SK-N-SH (cell line): Measurements from ENCODE around the gene RASAL3.

Experiments
- CHD2 ChIP-seq: fragments of 150-350 bp; IDR thresholded peaks from 2 replicates; pipeline ENCODE4 v1.6.1; 2018; ENCODE audit warnings: low read length; ENCODE audit not compliant: partially characterized antibody
- EP300 ChIP-seq, 2 experiments: IDR thresholded peaks; 2 replicates each; pipeline versions ENCODE4 v1.4.0 to v1.6.1; 2012; ENCODE audit warnings: borderline replicate concordance in 1 of 2, low read depth in 1 of 2, low read length in 1 of 2
- FOXM1 ChIP-seq: IDR thresholded peaks from 2 replicates; pipeline ENCODE4 v1.4.0; 2012; ENCODE audit warnings: low read depth, mild to moderate bottlenecking
- GABPA ChIP-seq: IDR thresholded peaks from 2 replicates; pipeline ENCODE4 v1.4.0; 2012; ENCODE audit warnings: low read depth, mild to moderate bottlenecking
- RFX5 ChIP-seq: IDR thresholded peaks from 2 replicates; pipeline ENCODE4 v1.6.1; 2012; ENCODE audit warnings: mild to moderate bottlenecking, improper control_type of control experiment, low read length
- TAF1 ChIP-seq: IDR thresholded peaks from 2 replicates; pipeline ENCODE4 v1.6.1; 2012; ENCODE audit warnings: low read depth, mild to moderate bottlenecking, low read length, moderate library complexity, borderline replicate concordance
- TEAD4 ChIP-seq: IDR thresholded peaks from 2 replicates; pipeline ENCODE4 v1.4.0; 2012; ENCODE audit warnings: mild to moderate bottlenecking, borderline replicate concordance; ENCODE audit not compliant: insufficient read depth
- TF ChIP-seq, protein P1 (sequence below): fragments of 200-600 bp; sonication (generic); IDR thresholded peaks from 2 replicates; pipeline ENCODE4 v1.6.1; 2017; ENCODE audit warnings: antibody characterized with exemption, mild to moderate bottlenecking, moderate library complexity
- TF ChIP-seq, protein P2 (sequence below): fragments of 150-350 bp; IDR thresholded peaks from 2 replicates; pipeline ENCODE4 v1.6.1; 2016; ENCODE audit warnings: mild to moderate bottlenecking, low read depth, low read length
- TF ChIP-seq, protein P3 (sequence below): IDR thresholded peaks from 2 replicates; pipeline ENCODE4 v1.4.0; 2012; ENCODE audit warnings: low read depth

DNA sequence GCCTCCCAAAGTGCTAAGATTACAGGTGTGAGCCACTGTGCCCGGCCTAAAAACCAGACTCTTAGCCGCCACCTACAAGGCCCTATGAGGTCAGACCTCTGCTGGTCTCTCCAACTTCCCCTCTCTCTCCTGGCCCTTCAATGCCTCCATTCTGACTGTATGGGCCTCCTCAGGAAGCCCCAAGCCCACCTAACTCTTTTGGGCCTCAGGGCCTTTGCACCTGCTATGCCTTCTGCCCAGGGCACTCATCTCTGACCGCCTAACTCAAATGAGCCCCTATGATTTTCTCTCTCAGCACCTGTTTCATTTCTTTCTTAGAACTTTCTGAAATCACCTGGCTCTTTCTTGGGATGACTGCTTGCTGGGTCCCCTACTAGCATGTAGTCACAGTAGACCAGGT, 21.0 kb downstream of the RASAL3 start:
- TF ChIP-seq, protein P1, sequence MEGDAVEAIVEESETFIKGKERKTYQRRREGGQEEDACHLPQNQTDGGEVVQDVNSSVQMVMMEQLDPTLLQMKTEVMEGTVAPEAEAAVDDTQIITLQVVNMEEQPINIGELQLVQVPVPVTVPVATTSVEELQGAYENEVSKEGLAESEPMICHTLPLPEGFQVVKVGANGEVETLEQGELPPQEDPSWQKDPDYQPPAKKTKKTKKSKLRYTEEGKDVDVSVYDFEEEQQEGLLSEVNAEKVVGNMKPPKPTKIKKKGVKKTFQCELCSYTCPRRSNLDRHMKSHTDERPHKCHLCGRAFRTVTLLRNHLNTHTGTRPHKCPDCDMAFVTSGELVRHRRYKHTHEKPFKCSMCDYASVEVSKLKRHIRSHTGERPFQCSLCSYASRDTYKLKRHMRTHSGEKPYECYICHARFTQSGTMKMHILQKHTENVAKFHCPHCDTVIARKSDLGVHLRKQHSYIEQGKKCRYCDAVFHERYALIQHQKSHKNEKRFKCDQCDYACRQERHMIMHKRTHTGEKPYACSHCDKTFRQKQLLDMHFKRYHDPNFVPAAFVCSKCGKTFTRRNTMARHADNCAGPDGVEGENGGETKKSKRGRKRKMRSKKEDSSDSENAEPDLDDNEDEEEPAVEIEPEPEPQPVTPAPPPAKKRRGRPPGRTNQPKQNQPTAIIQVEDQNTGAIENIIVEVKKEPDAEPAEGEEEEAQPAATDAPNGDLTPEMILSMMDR, result no peak
- TF ChIP-seq EP300 (IDR thresholded peaks at IDR 0.05; ENCODE audit: borderline replicate concordance in 1 of 2, low read depth in 1 of 2, low read length in 1 of 2) (no peak), RFX5 (no peak), TEAD4 (no peak), GABPA (no peak), TAF1 (no peak), FOXM1 (no peak), CHD2 (no peak)
- TF ChIP-seq, protein P2, sequence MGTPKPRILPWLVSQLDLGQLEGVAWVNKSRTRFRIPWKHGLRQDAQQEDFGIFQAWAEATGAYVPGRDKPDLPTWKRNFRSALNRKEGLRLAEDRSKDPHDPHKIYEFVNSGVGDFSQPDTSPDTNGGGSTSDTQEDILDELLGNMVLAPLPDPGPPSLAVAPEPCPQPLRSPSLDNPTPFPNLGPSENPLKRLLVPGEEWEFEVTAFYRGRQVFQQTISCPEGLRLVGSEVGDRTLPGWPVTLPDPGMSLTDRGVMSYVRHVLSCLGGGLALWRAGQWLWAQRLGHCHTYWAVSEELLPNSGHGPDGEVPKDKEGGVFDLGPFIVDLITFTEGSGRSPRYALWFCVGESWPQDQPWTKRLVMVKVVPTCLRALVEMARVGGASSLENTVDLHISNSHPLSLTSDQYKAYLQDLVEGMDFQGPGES, result no peak
- TF ChIP-seq, protein P3, sequence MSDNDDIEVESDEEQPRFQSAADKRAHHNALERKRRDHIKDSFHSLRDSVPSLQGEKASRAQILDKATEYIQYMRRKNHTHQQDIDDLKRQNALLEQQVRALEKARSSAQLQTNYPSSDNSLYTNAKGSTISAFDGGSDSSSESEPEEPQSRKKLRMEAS, result no peak
